LNCAP (cell line): Measurements from ENCODE around the gene PEX13.

Experiments
- CTCF ChIP-seq: fragments of 450-650 bp; IDR thresholded peaks from 2 replicates; pipeline ENCODE4 v1.5.1; 2017; ENCODE audit warnings: mild to moderate bottlenecking

PEX13 gene

GRCh38 chr2:61015976-61016375, 1.5 kb upstream of the PEX13 start:
- no peak for TF ChIP-seq CTCF

GRCh38 chr2:61016392-61017002, 1.0 kb upstream of the PEX13 start:
- TF ChIP-seq CTCF, result no peak

- no peak for TF ChIP-seq CTCF
Observed at GRCh38 chr2:61017003-61017555, 441 bp upstream of the PEX13 start.

GRCh38 chr2:61018318-61018755, 817 bp downstream of the PEX13 start:
- no peak for TF ChIP-seq CTCF

GRCh38 chr2:61018798-61019197, 1.3 kb downstream of the PEX13 start:
- no peak for TF ChIP-seq CTCF

- no peak for TF ChIP-seq CTCF
Observed at GRCh38 chr2:61021228-61021660, 3.7 kb downstream of the PEX13 start.

GRCh38 chr2:61023670-61024069, 6.2 kb downstream of the PEX13 start:
- no peak for TF ChIP-seq CTCF
